ENCODE measurements around the gene ARHGAP40. TPM values are rescaled to one million over a fixed set of nuclear protein-coding genes. Genes with fewer than 3 reads are reported as not detected.

The ARHGAP40 gene
- total RNA-seq, 1 donor from 2014 or later, result not detected

GRCh38 chr20:38645980-38646858, 44.6 kb downstream of the ARHGAP40 start:
- peak; percentile 76 for DNase-seq (ENCODE audit: low spot score)
- peak; percentile 98 for ATAC-seq

GRCh38 chr20:38649275-38649891, 47.8 kb downstream of the ARHGAP40 start:
- peak; percentile 49 for ATAC-seq
- no peak for DNase-seq (ENCODE audit: low spot score)

- DNase-seq (ENCODE audit: low spot score), result no peak
- no peak for ATAC-seq
These were observed 48.4 kb downstream of the ARHGAP40 start for GRCh38 chr20:38650010-38650409.

- DNase-seq (ENCODE audit: low spot score) (no peak), ATAC-seq (no peak)
These were observed 49.5 kb downstream of the ARHGAP40 start for GRCh38 chr20:38651154-38651553.

GRCh38 chr20:38651562-38651961, 50.0 kb downstream of the ARHGAP40 start:
- no peak for ATAC-seq
- DNase-seq (ENCODE audit: low spot score), result no peak

GRCh38 chr20:38652995-38653394, 51.4 kb downstream of the ARHGAP40 start:
- DNase-seq (ENCODE audit: low spot score), result no peak
- ATAC-seq, result no peak

GRCh38 chr20:38657390-38657789, 55.8 kb downstream of the ARHGAP40 start:
- no peak for ATAC-seq

GRCh38 chr20:38658879-38659596, 57.4 kb downstream of the ARHGAP40 start:
- ATAC-seq, result peak; percentile 93

More at GRCh38 chr20:38657390-38657789, 55.8 kb downstream of the ARHGAP40 start:
- DNase-seq (ENCODE audit: low spot score), result no peak

GRCh38 chr20:38659597-38659880, 57.9 kb downstream of the ARHGAP40 start:
- DNase-seq (ENCODE audit: low spot score) (no peak), ATAC-seq (no peak)

More at GRCh38 chr20:38658879-38659596, 57.4 kb downstream of the ARHGAP40 start:
- DNase-seq (ENCODE audit: low spot score), result no peak

- ATAC-seq, result no peak
These were observed 58.8 kb downstream of the ARHGAP40 start for GRCh38 chr20:38660429-38660828.

GRCh38 chr20:38663660-38664059, 62.1 kb downstream of the ARHGAP40 start:
- ATAC-seq, result no peak
- DNase-seq (ENCODE audit: low spot score), result no peak

More at GRCh38 chr20:38660429-38660828, 58.8 kb downstream of the ARHGAP40 start:
- DNase-seq (ENCODE audit: low spot score), result no peak

- DNase-seq (ENCODE audit: low spot score) (no peak), ATAC-seq (no peak)
These were observed 62.7 kb downstream of the ARHGAP40 start for GRCh38 chr20:38664284-38664683.

GRCh38 chr20:38665094-38665493, 63.5 kb downstream of the ARHGAP40 start:
- DNase-seq (ENCODE audit: low spot score) (no peak), ATAC-seq (no peak)

- ATAC-seq (no peak), DNase-seq (ENCODE audit: low spot score) (no peak)
These were observed 64.1 kb downstream of the ARHGAP40 start for GRCh38 chr20:38665506-38666285.

- DNase-seq (ENCODE audit: low spot score), result no peak
- no peak for ATAC-seq
These were observed 65.9 kb downstream of the ARHGAP40 start for GRCh38 chr20:38667417-38667956.

GRCh38 chr20:38669688-38670087, 68.1 kb downstream of the ARHGAP40 start:
- no peak for ATAC-seq
- no peak for DNase-seq (ENCODE audit: low spot score)

GRCh38 chr20:38670786-38671185, 69.2 kb downstream of the ARHGAP40 start:
- ATAC-seq (no peak), DNase-seq (ENCODE audit: low spot score) (no peak)

- no peak for DNase-seq (ENCODE audit: low spot score)
- no peak for ATAC-seq
These were observed 69.6 kb downstream of the ARHGAP40 start for GRCh38 chr20:38671186-38671585.

GRCh38 chr20:38671701-38672292, 70.2 kb downstream of the ARHGAP40 start:
- ATAC-seq (no peak), DNase-seq (ENCODE audit: low spot score) (no peak)

- DNase-seq (ENCODE audit: low spot score) (no peak), ATAC-seq (no peak)
These were observed 70.9 kb downstream of the ARHGAP40 start for GRCh38 chr20:38672504-38672903.
